CMK (cell line): ENCODE measurements around the gene SAMD4A.

Experiments
- DNase-seq: peaks from one replicate; pipeline ENCODE4 v3.0.0-alpha.2; 2010; ENCODE audit warnings: low read depth

SAMD4A gene

GRCh38 chr14:54834727-54835126 lies 267.8 kb downstream of the SAMD4A start:
- DNase-seq = no peak

- DNase-seq = no peak
These were observed 269.3 kb downstream of the SAMD4A start for GRCh38 chr14:54836231-54836630.

- no peak for DNase-seq
These were observed 270.7 kb downstream of the SAMD4A start for GRCh38 chr14:54837508-54838149.

DNA sequence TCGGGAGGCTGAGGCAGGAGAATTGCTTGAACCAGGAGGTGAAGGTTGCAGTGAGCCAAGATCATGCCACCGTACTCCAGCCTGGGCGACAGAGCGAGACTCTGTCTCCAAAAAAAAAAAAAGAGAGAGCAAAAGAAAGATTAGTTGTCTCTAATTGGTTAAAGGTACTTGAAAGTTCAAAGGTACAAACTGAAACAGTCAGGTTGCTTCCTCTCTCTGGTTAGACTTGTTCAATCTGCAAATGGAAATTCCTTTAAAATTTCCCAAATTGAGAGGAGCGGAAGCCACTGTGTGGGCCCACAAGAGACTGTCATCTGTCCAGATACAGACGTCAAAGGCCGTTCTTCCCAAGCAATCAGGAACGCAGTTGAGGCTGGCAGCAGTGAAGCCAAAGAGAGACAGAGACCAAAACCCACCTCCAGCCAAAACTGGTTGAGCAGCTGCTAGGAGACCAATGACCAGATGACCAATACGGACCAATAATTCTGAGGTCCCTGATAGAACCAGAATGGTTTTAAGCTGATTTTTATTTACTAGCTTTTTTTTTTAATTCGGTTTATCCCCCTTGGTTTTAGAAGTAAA lies 272.1 kb downstream of the SAMD4A start:
- DNase-seq = no peak

DNA sequence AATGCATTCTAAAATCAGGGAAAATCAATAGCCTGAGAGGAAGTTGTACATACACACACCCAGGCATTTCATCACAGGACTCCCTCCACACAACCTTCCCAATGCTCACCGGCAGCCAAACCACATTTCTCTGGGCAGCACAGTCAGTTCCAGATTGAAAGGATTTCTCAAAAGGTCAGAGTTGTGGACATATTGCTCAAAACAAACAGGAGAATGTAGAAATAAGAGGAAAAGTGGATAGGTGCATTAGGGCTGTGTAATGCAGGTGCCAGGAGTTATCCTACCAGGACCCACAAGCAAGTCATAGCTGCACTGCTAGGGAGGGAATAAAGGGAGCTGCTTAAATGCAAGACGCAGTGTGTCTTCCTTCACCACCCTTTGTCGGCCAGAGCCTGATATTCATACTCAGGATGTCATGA lies 272.8 kb downstream of the SAMD4A start:
- DNase-seq = no peak

DNA sequence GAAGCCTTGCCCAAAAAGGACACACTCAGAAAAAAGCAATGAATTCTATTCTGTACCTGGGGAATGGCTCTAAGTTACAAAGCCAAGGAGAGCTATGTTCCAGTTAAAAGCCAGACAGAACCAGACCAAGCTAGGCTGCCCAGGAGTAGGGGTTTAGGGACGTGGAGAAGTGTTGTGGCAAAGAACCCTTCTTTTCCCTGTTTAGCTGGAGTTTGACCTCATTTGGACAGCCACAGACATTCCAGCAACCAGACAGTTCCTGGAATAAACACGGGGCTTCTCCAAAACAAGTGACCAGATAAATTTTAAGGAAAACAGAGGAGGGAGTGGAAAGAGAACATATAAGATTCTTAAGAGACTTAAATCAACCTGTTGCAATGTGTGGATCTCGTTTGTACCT lies 273.4 kb downstream of the SAMD4A start:
- no peak for DNase-seq

DNA sequence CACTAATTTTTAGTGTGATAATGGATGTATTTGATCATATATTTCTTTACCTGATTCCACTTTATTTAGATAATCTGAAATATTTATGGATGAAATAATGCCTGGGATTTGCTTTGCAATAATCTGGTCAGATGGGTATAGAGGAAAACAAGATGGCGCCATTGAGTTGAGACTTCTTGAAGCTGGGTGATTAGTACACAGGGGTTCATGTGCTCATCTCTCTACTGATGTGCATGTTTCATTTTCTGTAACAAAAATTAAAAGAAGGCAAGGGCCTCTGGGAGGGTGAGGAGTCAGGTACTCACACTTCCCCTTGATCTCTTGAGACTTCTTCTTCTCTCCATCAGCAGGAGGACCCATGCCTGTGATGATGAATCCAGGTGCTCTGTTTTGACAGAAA lies 273.9 kb downstream of the SAMD4A start:
- DNase-seq = no peak
